A673 (cell line): ENCODE results near the gene SPINK8. TPM values are rescaled to one million over a fixed set of nuclear protein-coding genes. Genes with fewer than 3 reads are reported as not detected.
"Not testable (repeated sequence)": the region's sequence is repeated elsewhere in the genome, so short reads cannot be mapped to it uniquely, and the experiment has no call there.

Experiments
- BruUV-seq: library from RNA; stranded (reverse); fragments of 400-500 nt; replicated peaks from 2 replicates; lab custom pipeline; 2021; lab: Mats Ljungman, UMichigan
- CTCF ChIA-PET: fragments of 300-600 bp; sonication (Branson Sonifier 250); formaldehyde crosslinking; loops from one replicate; lab custom pipeline; 2022; ENCODE audit warnings: antibody characterized with exemption; lab: Charles Lee
- POLR2A ChIA-PET: fragments of 300-600 bp; sonication (Branson Sonifier 250); formaldehyde crosslinking; loops from one replicate; lab custom pipeline; 2022; ENCODE audit warnings: antibody characterized with exemption; ENCODE audit not compliant: low non-redundant PET; lab: Charles Lee
- DNase-seq: peaks from one replicate; pipeline ENCODE4 v3.0.0-alpha.2; 2015; ENCODE audit warnings: low spot score
- H3K27ac ChIP-seq: fragments of 200-600 bp; sonication (generic); 2 replicates; pipeline ENCODE4 v1.5.1; 2016; ENCODE audit warnings: mixed run types, low read depth, mild to moderate bottlenecking, mixed read lengths, antibody characterized with exemption, low read length; ENCODE audit not compliant: poor library complexity, severe bottlenecking
- H3K27me3 ChIP-seq: fragments of 200-600 bp; sonication (generic); replicated peaks from 2 replicates; pipeline ENCODE4 v1.6.1; 2017; ENCODE audit warnings: mixed run types, low read depth, mild to moderate bottlenecking, mixed read lengths, antibody characterized with exemption, low read length; ENCODE audit not compliant: insufficient read depth, poor library complexity
- H3K36me3 ChIP-seq: fragments of 200-600 bp; sonication (generic); 2 replicates; pipeline ENCODE4 v1.6.1; 2016; ENCODE audit warnings: mixed run types, mild to moderate bottlenecking, mixed read lengths, antibody characterized with exemption, low read length; ENCODE audit not compliant: insufficient read depth, poor library complexity, severe bottlenecking
- H3K4me1 ChIP-seq: fragments of 200-600 bp; sonication (generic); 2 replicates; pipeline ENCODE4 v1.6.1; 2017; ENCODE audit warnings: mixed run types, mild to moderate bottlenecking, mixed read lengths, antibody characterized with exemption, low read length; ENCODE audit not compliant: insufficient read depth, poor library complexity, severe bottlenecking
- H3K4me3 ChIP-seq: fragments of 200-600 bp; sonication (generic); 2 replicates; pipeline ENCODE4 v1.5.1; 2016; ENCODE audit warnings: low read depth, mixed run types, mild to moderate bottlenecking, mixed read lengths, low read length; ENCODE audit not compliant: poor library complexity, severe bottlenecking
- H3K9me3 ChIP-seq: fragments of 200-600 bp; sonication (generic); 2 replicates; pipeline ENCODE4 v1.6.1; 2016; ENCODE audit warnings: mixed run types, low read depth, mild to moderate bottlenecking, mixed read lengths, antibody characterized with exemption, low read length; ENCODE audit not compliant: poor library complexity, severe bottlenecking
- CTCF ChIP-seq: fragments of 300-800, 200-600 bp; sonication (generic); conservative IDR thresholded peaks from 2 replicates; pipeline ENCODE4 v1.5.1; 2017; ENCODE audit warnings: low read depth, mild to moderate bottlenecking, antibody characterized with exemption, low read length, moderate library complexity, mixed read lengths
- EZH2 ChIP-seq: fragments of 200-600 bp; sonication (generic); IDR thresholded peaks from 2 replicates; pipeline ENCODE4 v1.6.1; 2017; ENCODE audit warnings: borderline replicate concordance, low read depth, mild to moderate bottlenecking, mixed read lengths, antibody characterized with exemption, low read length; ENCODE audit not compliant: poor library complexity, severe bottlenecking
- intact Hi-C: fragments of 100-400 bp; cut with micrococcal nuclease; formaldehyde crosslinking; loops from one replicate; pipeline ENCODE4 v1.10.0; 2022; ENCODE audit not compliant: unreplicated experiment
- total RNA-seq: library from RNA; stranded (reverse); gene quantifications from 2 replicates; pipeline ENCODE4 v1.2.3, GENCODE V29; 2021

The SPINK8 gene
- total RNA-seq, 1 experiment from 2014 or later, result not detected

- Histone ChIP-seq H3K4me3 (no peak overlapping the region), H3K27ac (no peak overlapping the region), H3K27me3 (no peaks in the 10 kb centered on the region), H3K9me3 (no peaks in the 10 kb centered on the region), H3K36me3 (no peaks in the 10 kb centered on the region), H3K4me1 (no peaks in the 10 kb centered on the region)
- DNase-seq, result no peak
- no TSS peak for BruUV-seq
- TF ChIP-seq EZH2, result no peak
- ChIA-PET CTCF (no interaction called here), POLR2A (no interaction called here)
- intact Hi-C loops, result no loop called here
These were observed 1.1 kb upstream of the SPINK8 start for GRCh38 chr3:48334605-48335004.

- DNase-seq, H3K4me1 ChIP-seq, H3K36me3 ChIP-seq, H3K9me3 ChIP-seq, intact Hi-C loops, H3K27ac ChIP-seq, H3K4me3 ChIP-seq, H3K27me3 ChIP-seq, POLR2A ChIA-PET, CTCF ChIA-PET, BruUV-seq: not testable (repeated sequence)
These were observed 1.6 kb downstream of the SPINK8 start for GRCh38 chr3:48331706-48332435.

- Histone ChIP-seq H3K4me3 (no peak overlapping the region), H3K4me1 (no peaks in the 10 kb centered on the region), H3K36me3 (no peaks in the 10 kb centered on the region), H3K27me3 (no peaks in the 10 kb centered on the region), H3K27ac (no peak overlapping the region), H3K9me3 (no peaks in the 10 kb centered on the region)
- BruUV-seq, result no TSS peak
- TF ChIP-seq CTCF, result no peak
- ChIA-PET CTCF (no interaction called here), POLR2A (no interaction called here)
- no peak for DNase-seq
- intact Hi-C loops, result no loop called here
These were observed 12.5 kb downstream of the SPINK8 start for GRCh38 chr3:48320996-48321395.

GRCh38 chr3:48318713-48319468 is 14.6 kb downstream of the SPINK8 start:
- Histone ChIP-seq H3K27me3 (no peaks in the 10 kb centered on the region), H3K9me3 (peaks cover 12% of the 10 kb centered on the region), H3K4me1 (no peaks in the 10 kb centered on the region), H3K36me3 (no peaks in the 10 kb centered on the region), H3K27ac (no peak overlapping the region), H3K4me3 (no peak overlapping the region)
- no peak for DNase-seq
- ChIA-PET POLR2A (interaction anchor here (0.6 kb wide), 1 partner anchor 28 kb away, joined by 4 read pairs; no protein-coding TSS in a partner anchor), CTCF (no interaction called here)
- BruUV-seq, result no TSS peak
- no peak for TF ChIP-seq CTCF
- TF ChIP-seq EZH2, result no peak
- intact Hi-C loops, result no loop called here
